CD4-positive, alpha-beta T cell treated with Interleukin-10 for 1 hour (primary cell): ENCODE measurements around the gene TRIM16.
"Not testable (repeated sequence)": the region's sequence is repeated elsewhere in the genome, so short reads cannot be mapped to it uniquely, and the experiment has no call there.

Experiments used
- DNase-seq: peaks from one replicate; pipeline ENCODE4 v3.0.0-alpha.2; 2020

TRIM16 gene

DNA sequence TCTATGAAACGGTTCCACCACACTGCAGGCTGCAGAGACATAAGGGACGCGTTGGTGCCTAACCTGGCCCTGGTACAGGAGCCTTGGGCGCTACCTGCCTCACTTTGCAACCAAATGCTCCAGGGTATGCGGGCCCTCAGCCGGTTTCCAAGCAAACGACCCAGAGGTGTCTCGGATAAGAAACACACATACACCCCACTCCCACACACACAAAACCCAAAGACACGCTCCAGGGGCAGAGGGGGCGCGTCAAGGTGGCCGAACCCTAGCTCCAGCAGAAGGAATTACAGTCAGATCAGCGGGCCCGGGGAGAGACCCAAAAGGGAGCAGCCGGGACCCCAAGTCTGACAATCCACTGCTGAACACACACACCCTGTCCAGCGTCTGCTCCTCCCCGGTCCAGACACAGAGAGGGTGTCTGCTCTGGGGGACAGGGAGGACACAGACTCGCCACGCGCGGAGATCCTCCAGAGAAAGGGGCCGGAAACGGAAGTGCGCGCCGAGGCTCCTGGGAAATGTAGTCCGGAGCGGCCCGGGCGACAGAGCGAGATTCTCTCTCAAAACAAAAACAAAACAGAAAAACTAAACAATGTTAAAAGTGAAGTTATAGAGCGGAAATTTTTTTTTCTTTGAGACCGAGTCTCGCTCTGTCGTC, at the start of gene TRIM16:
TRIM16 (minus strand) TSS at position 488 of the 655 bp plus-strand sequence. CDS start 32,702 bp downstream, outside the sequence.
- DNase-seq: peak; percentile 84

DNA sequence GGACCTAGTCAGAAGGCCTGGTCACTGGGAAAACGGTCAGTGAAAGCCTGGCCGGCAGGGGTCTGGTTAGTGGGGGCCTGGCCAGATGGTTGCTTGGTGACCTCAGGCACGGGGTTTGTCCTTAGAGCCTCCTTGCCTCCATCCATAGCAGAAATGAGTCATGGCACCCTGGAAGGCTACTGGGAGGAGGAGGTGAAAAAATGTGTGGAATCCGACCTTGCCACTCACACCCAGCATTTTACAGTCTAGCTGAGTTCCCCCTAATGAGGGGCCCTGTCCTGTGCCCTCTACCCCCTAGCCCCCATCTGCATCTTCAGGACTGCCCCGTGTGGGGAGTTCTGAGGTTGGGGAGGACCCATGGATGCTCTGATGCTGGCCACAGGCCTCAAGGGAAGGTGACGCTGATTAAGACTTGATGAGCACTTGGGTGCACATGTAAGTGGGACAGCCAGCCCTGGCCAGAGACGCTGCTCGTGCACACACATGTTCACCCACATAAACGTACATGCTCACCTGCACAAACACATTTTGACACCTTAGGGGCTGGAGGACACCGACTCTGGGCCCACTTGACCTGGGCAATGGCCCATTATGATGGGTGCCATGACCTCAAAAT, 49.2 kb upstream of the TRIM16 start:
- DNase-seq: not testable (repeated sequence)

DNA sequence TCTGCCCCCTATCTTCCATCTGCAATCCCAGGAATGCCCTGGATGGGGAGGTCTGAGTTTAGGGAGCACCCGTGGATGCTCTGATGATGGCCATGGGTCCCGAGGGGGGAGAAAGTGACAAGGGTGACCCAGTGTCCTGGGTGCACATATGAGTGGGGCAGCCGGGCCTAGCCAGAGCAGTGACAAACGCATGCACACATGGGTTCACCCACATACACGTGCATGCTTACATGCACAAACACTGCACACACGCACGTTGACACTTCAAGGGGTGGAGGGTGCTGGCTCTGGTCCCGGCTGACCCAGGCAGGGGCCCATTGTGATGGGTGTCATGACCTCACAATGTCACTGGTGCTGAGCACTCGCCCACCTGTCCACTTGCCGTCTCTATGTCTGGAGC, 47.8 kb upstream of the TRIM16 start, which contains the start of gene TBC1D26:
TBC1D26 (plus strand) TSS at position 384 of the 400 bp plus-strand sequence. CDS start 3,066 bp downstream, outside the sequence.
- not testable (repeated sequence) for DNase-seq

DNA sequence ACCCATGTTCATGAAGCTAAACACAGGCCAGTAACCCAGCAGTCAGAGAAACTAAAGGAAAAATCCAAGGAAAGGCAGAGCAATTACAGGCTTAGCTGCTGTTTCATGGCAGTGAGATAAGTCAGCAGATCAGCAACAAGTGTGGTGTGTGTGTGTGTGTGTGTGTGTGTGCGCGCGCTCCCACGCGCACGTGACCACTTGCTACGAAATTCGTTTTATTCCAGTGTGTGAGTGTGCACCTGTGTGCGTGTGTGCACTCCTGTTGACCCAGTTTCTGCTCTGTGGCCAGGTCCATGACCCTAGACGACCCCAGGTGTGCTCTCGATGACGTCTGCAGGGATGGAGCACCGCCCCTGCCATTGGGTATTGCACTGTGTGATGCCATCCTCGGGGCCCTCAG, 46.4 kb upstream of the TRIM16 start:
- not testable (repeated sequence) for DNase-seq

DNA sequence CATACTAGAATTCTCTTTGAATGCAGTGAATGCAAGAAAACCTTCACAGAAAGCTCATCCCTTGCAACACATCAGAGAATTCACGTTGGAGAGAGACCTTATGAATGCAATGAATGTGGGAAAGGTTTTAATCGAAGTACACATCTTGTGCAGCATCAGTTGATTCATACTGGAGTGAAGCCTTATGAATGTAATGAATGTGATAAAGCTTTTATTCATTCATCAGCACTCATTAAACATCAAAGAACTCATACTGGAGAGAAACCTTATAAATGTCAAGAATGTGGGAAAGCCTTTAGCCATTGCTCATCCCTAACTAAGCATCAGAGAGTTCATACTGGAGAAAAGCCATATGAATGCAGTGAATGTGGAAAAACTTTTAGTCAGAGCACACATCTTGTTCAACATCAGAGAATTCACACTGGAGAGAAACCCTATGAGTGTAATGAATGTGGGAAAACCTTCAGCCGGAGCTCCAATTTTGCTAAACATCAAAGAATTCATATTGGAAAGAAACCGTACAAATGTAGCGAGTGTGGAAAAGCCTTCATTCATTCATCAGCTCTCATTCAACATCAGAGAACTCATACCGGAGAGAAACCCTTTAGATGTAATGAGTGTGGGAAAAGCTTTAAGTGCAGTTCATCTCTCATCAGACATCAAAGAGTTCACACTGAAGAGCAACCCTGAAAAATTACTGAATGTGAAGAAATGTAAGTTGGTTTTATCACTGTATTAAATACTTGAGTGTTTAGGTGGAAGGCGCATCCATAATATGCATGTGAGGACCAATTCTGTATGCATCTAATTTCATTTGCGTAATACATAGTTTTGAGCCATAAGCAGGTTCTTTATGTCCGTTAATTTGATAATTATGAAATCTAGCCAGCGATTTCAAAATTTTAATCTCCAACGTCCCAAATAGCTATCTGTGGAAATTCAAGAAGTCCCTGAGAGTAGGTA, 32.8 kb upstream of the TRIM16 start:
- not testable (repeated sequence) for DNase-seq

DNA sequence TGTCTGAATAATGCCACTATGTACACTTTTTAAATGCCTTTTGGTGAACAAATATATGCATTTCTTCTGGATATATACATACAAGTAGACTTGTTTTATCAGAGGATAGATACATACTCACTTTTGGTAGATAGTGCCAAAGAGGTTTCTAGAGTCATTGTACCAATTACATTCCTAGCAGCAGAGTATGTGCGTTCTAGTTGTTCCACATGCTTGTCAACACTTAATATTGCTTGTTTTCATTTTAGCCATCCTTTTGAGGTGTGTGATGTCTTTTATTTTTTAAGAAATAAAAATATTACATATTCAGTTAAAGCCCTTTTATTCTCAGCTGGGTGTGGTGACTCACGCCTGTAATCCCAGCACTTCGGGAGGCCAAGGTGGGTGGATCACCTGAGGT, 24.8 kb upstream of the TRIM16 start:
- not testable (repeated sequence) for DNase-seq

DNA sequence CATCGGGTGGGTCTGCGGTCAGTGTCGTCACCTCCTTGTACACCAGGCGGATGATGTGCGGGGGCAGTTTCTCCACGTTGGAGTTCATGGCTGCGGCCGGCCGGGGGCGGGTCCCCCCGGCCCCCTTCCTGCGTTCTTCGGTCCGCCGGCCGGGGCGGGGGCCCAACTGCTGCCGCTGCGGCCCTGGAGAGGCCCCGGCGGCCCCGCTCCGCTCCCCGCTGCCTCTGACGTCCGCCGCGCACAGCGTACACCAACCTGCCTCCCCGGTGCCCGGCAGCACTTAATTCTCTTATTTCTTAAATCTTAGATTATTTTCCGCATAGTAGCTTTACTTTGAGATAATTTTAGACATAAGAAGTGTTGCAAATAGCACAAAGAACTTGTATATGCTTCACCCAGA, 20.7 kb upstream of the TRIM16 start:
- not testable (repeated sequence) for DNase-seq

DNA sequence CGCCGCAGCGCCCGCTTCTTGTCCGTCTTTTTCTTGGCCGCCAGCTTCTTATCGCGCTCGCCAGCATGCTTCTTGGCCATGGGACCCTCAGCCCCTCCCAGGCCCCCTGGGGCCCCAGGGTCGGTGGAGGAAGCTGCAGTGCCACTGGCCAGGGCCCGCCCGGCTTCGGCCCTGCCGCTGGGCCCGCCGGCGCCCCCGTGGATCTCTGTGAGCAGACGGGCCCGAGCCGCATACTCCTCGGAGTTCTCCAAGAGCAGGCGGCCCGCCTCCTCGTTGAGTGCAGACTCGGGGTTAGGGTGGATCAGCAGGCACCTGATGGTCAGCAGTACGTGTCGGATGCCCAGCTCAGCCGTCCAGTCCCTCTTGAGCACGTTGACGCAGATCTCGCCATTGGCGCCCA, 20.1 kb upstream of the TRIM16 start:
- DNase-seq: not testable (repeated sequence)

DNA sequence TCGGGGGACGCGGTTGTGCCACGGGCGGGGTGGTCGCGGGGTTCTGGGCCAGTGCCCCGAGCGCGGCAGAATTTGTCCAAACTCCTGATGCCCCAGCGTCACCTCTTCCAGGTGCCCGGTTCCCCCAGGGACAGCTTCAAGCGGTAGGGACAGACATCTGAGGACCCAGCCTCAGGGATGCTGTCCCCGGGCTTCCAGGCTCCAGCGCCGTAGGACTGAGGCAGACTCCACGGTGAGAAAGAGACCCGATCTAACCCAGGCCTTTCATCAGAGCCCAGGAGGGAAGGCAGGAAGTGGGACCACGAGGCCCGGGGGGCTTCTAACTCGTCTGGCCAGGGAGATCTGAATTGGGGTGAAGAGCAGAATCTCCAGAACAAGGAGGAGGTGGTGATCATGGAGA, 15.8 kb upstream of the TRIM16 start:
- not testable (repeated sequence) for DNase-seq

DNA sequence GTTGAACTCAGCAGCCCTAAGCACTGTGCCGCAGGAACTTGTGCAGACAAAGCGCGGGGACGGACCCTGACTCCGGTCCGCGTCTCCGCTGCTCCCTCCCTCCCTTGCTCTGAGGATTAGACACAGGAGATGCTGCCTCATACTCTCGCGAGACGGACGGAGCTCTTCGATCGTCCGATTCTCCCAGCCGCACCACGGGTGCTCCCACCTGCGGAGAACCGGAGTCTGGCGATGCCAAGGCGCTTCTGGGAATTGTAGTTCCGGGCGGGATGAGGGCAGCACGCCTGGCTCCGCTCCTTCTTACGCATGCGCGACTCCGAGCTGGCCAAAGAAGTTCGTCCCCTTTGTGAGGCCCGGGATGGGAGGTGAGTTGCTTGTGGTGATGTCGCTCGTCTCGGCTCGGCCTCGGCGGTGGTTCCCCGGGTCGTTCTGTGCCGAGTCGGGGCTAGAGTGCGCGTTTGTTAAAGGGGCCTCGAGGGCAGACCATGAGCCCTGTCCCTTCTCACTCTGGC, 15.4 kb upstream of the TRIM16 start, which contains the start of gene ZNF286A:
ZNF286A (plus strand) TSS at position 340 of the 512 bp plus-strand sequence. CDS start 578 bp downstream, outside the sequence.
- DNase-seq: peak; percentile 98

DNA sequence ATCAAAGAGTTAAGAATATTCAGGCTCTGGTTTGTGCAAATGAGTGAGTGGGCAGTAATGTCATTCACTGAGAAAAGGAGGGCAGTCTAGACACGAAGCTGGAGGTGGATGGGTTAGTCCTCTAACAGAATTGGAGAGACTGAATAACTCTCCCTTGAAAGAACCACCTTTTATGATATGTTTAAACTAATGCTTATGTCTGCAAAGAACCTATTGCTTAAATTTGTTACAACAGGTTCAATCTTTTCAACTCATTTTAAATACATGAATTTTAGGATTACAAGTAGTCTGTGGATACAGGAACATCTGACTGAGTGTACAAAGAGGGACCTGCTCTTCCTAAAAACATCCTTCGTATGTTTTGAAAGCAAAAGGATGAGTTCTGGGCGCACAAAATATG, 14.9 kb upstream of the TRIM16 start:
- DNase-seq: not testable (repeated sequence)

DNA sequence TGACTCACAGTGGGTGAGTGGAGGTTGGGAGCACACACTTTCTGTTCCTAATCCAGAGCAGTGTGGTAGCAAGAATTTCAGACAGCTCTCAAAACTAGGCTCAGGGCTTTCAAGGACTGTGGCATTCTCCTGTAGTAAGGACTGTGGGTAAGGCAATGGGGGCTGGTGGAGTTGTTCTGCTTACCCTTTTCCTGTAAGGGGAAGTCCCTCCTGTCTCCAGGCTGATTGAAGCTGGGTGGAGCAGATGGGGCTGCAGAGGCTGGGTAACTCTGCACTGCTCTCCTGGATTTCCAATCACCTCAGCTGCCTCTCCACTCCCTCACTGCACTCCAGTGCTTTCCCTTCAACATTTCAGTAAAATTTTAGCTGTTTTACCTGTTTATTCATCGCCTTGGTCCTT, 3.4 kb upstream of the TRIM16 start:
- DNase-seq: not testable (repeated sequence)

DNA sequence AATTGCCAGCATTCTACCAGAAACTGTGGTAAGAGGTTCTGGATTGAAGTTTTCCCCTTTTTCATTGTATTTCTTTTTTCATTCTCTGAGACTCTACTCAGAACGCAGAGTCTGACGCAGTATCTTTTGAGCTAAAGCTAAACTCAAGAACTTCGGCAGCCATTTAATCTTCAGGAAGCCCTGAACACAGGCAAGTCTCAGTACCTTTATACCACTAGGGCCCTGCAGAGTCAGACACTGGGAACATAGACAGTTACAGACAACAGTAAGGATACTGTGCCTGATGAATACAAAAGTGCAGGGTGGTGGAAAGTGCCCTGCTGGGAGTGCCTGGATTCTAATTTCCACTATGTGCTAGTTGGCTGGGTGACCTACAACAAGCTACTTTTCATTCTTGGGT, 976 bp downstream of the TRIM16 start:
- DNase-seq: peak; percentile 19

DNA sequence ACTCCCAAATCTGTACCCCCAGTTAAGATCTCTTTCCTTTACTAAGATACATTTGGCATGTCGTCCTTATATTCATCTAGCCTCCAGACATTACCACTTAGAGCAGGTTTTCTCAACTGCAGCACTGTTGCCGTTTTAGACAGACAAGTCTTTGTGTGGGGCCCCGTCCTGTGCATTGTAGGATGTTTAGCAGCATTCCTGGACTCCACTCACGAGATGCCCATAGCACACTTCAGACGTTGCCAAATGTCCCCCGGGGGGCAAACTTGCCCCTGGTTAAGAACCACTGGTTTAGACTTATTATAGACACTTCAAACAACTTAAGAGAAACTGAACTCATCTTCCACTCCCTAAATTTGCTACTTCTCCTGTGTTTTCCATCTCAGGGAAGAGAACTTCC, 8.1 kb downstream of the TRIM16 start:
- DNase-seq: not testable (repeated sequence)

DNA sequence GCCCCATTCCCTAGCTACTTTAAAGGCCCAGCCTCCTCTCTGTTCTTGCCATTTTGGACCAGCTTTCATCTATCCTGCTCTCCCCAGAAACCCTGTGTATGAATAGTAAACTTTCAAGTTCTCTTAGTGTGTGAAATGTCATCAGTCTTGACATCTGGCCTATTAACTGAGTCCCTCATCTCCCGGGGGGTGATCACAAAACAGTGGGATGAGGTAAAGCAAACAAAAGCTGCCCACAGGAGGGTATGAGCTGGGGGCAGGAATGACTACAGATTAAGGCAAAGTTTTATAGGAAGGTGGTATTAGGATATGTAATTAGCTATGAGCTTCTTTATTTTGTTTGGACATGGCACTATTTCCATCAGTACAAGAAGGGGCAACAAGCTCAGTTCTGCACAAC, 9.5 kb downstream of the TRIM16 start:
- DNase-seq: not testable (repeated sequence)

DNA sequence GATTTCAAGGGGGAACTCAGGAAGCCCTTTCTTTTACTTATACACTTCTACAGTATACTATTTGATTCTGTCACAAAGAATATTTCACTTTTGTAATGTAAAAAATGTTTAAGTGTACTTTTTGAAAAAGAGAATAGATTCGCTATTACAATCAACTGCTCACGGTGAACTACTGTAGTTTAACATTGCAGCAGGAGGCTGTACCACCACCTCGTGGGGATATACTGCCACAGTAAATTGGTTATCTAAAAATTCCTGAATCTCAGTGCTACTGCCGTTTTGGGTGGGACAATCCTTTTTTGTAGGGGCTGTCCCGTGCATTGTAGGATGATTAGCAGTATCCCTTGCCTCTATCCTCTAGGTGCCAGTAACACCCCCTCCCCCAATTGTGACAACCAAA, 14.6 kb downstream of the TRIM16 start:
- not testable (repeated sequence) for DNase-seq

DNA sequence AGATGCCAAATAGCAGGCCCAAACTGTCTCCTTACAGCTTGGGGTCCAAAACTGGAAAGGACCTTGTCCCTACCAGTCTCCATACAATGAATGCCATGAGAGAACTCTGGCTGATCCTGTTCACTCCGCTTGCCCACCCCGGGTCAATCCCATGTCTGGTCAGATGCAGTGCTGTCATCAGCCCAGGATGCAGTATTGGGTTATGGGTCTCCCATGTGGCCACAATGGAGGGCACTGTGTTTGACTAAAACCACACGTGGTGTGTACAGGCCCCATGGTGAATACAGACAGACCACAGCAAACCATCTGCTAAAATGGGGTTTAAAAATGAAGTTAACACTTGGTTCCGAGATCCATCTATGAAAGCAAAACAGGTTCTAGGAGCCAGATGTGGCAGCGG, 20.4 kb downstream of the TRIM16 start:
- no peak for DNase-seq

DNA sequence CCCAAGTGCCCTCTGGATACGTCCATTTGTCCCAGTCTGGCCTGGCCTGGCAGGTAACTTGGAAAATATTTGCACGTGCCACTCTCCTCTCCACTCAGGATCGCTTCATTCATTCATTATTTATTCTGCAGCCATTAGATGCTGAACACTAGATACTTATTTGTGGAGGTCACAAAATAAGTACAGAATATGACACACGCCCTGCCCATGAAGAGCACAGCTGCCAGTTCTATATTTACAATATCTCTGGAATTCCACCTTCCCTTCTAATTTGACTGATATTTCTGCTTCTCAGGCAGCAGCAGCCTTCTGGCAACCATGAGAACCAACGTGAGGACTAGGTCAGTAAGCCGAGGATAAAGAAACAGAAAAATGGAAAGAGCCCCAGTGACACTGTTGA, 20.9 kb downstream of the TRIM16 start:
- DNase-seq: no peak

DNA sequence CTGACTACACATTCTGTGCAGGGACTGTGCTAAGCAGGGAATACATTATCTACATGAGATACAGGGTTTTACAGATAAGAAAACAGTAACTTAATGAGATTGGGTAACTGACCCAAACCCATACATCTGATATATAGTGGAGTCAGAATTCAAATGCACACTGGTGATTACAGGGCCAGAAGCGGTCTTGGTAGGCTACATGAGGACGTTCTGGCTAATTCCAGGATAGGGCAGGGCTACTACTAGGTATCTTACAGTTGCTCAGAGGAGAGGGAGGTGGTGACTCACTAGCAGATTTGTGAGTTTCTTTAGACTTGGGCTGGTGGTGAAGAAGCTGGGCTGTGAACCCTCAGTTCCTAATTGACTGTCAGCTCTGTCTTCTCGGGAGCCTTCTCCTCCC, 21.4 kb downstream of the TRIM16 start:
- no peak for DNase-seq

DNA sequence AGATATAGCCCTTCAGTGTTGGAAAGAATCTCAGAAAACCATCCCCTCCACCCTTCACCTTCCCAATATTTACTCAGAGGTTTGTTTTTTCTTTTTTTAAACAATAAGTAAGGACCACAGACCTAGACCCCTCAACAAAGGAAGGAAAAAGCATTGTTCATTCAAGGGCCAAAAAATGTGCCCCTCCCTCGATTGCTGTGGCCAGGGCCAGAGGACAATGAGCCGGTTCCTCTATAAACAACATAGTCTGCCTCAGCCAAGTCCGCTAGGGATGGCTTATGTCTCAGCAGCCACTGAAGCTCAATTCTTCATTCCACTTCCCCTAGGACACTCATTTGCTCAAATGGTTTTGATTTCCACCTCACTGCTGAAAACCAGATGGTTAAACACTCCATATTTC, 24.0 kb downstream of the TRIM16 start:
- no peak for DNase-seq

DNA sequence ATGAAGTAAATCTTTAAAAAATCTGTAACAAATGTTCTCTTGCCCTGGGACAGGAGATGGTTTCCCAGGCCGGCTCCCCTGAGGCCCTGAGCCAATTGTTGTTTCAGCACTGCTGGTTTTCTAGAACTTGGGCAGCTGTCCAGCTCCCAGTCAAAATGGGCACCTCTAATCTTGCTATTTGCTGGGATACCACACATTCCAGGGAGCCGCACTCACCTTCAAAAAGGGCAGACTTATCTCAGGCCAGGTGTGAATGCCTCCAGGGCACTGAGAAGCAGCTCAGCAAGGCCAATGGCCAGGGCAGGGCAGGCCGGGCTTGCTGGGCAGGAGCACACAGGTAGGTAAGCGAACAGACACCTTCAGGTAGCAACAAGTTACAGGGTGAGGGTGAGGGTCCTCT, 24.4 kb downstream of the TRIM16 start:
- no peak for DNase-seq

DNA sequence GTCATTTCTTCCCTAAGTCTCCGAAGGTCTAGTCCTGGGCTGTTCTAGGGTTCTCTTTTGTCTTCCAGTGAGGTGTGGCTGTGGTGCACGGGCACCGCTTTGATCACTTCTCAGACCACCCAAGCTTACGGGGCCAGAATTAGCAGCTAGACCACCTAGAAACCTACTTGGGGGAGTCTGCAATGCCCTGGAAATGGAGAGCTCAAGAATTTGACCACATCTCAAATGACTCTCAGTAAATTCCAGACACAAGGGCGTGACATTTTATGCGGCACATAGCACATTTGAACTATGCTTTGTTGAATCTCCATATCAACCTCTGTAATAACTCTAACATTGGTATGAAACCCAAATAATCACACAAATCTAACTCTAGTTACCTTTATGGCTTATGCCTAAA, 24.9 kb downstream of the TRIM16 start:
- DNase-seq: no peak

DNA sequence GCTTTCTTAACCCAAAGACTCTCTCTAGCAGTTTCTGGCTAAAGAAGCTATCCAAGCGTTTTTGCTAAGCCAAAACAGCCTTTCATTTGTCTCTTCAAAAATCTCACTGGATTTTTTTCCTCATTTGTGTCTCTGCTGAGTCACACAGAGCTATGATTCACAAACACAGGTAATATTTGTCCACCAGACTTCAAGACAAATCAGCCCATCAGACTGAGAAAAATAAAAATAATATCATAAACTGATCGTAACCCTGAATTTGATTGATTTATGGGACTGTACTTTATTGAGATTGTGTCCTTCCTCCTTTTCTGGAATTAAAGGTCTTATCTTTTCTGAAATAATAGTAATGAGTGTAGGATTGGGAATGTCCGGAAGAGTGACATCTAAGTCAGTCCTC, 25.8 kb downstream of the TRIM16 start:
- no peak for DNase-seq
